ENCODE measurements around the gene KRTAP10-11. TPM values are rescaled to one million over a fixed set of nuclear protein-coding genes. Genes with fewer than 3 reads are reported as not detected.
A peak's percentile ranks its signal among the peaks of the same experiment; 100 is the strongest.
"Not testable (repeated sequence)": the region's sequence is repeated elsewhere in the genome, so short reads cannot be mapped to it uniquely, and the experiment has no call there.

Gene KRTAP10-11
- polyA plus RNA-seq, result not detected

- Mint-ChIP-seq H3K27ac (peak within 1 kb of the TSS in 1 of 6 donors; percentile 49), H3K36me3 (peaks cover 9 to 13% (median 11%) of the 10 kb centered on the region in 3 donors), H3K9me3 (peaks cover 10 to 30% (median 23%) of the 10 kb centered on the region in 6 donors)
- not testable (repeated sequence) for H3K4me1 Mint-ChIP-seq; H3K27me3 Mint-ChIP-seq (ENCODE audit: low read depth in 3 of 3); H3K4me3 Mint-ChIP-seq; DNase-seq
These were observed at the start of gene KRTAP10-11 for GRCh38 chr21:44646366-44647221. KRTAP10-11 (plus strand) TSS chr21:44646414; CDS start chr21:44646459, 45 bp downstream.

GRCh38 chr21:44598061-44598460 is 48.2 kb upstream of the KRTAP10-11 start:
- no peak for DNase-seq
- Mint-ChIP-seq H3K9me3 (peaks cover 0 to 7% (median under 1%) of the 10 kb centered on the region in 6 donors), H3K4me1 (no peaks in the 10 kb centered on the region), H3K27ac (no peak overlapping the region), H3K27me3 (ENCODE audit: low read depth in 3 of 3) (peaks cover 0 to 6% (median 3%) of the 10 kb centered on the region in 3 donors), H3K36me3 (peaks cover 0 to 6% (median 0%) of the 10 kb centered on the region in 3 donors), H3K4me3 (no peak overlapping the region)

GRCh38 chr21:44599264-44600029 is 46.8 kb upstream of the KRTAP10-11 start:
- peaks cover 0 to 7% (median under 1%) of the 10 kb centered on the region in 6 donors for H3K9me3 Mint-ChIP-seq
- H3K4me3 Mint-ChIP-seq, result no peak overlapping the region
- no peak for DNase-seq
- H3K4me1 Mint-ChIP-seq, result no peaks in the 10 kb centered on the region
- H3K36me3 Mint-ChIP-seq, result peaks cover 0 to 6% (median 0%) of the 10 kb centered on the region in 3 donors
- peaks cover 0 to 6% (median 4%) of the 10 kb centered on the region in 3 donors for H3K27me3 Mint-ChIP-seq (ENCODE audit: low read depth in 3 of 3)
- H3K27ac Mint-ChIP-seq, result no peak overlapping the region

DNA sequence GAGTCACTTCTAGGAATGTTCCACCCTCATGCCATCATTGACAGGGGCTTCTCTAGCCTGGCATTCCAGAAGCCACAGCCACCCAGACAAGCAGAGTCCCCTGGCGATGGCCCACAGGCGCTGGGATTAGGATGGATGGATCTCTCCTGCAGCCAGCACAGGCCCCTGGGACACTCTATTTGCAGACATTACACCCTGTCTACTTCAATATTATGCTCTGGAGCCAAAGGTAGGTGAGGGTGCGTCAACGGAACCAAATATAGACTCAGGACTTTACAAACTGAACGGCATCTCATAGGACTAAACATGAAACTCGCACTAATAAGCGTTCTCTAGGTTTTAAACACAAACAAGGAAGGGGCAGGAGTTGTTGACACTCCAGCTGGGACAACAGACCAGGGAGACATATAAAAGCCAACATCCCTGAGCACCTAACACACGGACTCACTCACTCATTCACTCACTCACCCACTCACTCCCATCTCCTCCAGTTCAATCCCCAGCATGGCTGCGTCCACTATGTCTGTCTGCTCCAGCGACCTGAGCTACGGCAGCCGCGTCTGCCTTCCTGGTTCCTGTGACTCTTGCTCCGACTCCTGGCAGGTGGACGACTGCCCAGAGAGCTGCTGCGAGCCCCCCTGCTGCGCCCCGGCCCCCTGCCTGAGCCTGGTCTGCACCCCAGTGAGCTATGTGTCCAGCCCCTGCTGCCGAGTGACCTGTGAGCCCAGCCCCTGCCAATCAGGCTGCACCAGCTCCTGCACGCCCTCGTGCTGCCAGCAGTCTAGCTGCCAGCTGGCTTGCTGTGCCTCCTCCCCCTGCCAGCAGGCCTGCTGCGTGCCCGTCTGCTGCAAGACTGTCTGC is 45.9 kb upstream of the KRTAP10-11 start, which contains the start of gene KRTAP10-7:
KRTAP10-7 (plus strand) TSS at position 480 of the 861 bp plus-strand sequence; CDS start at position 505, 25 bp downstream.
- H3K27ac Mint-ChIP-seq, DNase-seq, H3K4me3 Mint-ChIP-seq, H3K9me3 Mint-ChIP-seq, H3K36me3 Mint-ChIP-seq, H3K4me1 Mint-ChIP-seq: not testable (repeated sequence)
- peaks cover 0 to 14% (median 4%) of the 10 kb centered on the region in 3 donors for H3K27me3 Mint-ChIP-seq (ENCODE audit: low read depth in 3 of 3)

DNA sequence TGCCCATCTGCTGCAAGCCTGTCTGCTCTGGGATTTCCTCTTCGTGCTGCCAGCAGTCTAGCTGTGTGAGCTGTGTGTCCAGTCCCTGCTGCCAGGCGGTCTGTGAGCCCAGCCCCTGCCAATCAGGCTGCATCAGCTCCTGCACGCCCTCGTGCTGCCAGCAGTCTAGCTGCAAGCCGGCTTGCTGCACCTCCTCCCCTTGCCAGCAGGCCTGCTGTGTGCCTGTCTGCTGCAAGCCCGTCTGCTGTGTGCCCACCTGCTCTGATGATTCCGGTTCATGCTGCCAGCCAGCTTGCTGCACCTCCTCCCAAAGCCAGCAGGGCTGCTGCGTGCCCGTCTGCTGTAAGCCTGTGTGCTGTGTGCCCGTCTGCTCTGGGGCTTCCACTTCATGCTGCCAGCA is 45.1 kb upstream of the KRTAP10-11 start:
- not testable (repeated sequence) for H3K36me3 Mint-ChIP-seq, H3K4me3 Mint-ChIP-seq

DNA sequence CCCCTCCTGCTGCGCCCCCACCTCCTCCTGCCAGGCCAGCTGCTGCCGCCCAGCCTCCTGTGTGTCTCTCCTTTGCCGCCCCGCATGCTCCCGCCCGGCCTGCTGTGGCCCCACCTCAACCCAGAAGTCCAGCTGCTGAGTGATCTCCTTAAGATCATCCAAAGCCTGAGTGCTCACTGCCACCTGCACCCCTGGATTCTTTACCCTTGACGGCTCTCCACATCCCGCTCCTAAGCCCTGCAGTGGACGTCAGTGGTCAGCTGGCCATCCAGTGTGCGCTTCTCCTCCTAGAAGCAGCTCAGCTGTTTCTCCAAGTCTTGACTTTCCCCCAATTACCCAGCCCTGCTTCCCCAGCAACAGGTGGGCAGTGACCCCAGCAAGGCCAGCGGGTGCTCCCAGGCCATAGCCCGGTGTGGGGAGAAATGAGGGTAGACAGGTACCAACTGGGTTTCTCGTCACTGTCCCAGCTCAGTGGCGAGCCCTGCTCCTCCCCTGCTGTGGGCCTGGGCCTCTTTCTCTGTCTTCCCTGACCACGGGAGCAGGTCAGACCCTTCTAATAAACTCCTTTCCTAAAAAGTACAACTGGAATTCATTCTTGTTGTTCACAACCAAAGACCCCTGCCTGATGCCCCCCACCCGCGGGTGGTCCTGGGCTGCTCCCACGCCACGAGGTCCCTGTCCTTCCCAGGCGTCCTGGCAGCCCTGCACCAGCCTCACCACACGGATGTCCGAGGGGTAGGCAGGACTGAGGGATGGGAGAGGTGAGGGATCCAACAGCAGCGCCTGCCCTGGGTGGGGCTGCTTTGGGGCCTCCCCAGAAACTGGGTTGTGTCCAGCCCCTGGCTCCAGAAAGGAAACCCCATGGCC is 44.4 kb upstream of the KRTAP10-11 start:
- no peak overlapping the region for H3K27ac Mint-ChIP-seq
- H3K36me3 Mint-ChIP-seq, result peaks cover 0 to 6% (median 0%) of the 10 kb centered on the region in 3 donors
- no peaks in the 10 kb centered on the region for H3K4me1 Mint-ChIP-seq

More for the DNA sequence above, 45.1 kb upstream of the KRTAP10-11 start:
- not testable (repeated sequence) for H3K27ac Mint-ChIP-seq, H3K4me1 Mint-ChIP-seq, DNase-seq, H3K9me3 Mint-ChIP-seq
- H3K27me3 Mint-ChIP-seq (ENCODE audit: low read depth in 3 of 3), result peaks cover 0 to 20% (median 4%) of the 10 kb centered on the region in 3 donors

DNA sequence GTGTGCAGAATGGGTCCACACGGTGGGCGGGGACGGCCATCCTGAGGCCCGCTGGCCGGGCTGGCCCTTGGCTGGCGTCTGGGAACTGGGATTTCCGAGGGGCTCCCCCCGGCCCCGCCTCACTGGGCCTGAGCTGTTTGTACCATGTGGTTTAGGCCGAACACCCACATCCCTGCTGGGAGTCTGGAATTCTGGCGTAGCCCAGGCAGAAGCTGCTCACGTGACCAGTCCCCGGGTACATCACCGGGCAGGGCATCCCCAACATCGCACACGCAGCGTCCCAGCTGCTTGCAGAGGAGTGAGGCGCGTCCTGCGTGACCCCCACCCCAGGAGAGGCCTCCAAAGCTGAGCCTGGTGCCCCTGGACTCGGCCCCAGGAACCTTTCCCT is 43.8 kb upstream of the KRTAP10-11 start:
- no peaks in the 10 kb centered on the region for H3K4me1 Mint-ChIP-seq
- no peak for DNase-seq
- no peak overlapping the region for H3K4me3 Mint-ChIP-seq
- peaks cover 0 to 6% (median 0%) of the 10 kb centered on the region in 3 donors for H3K36me3 Mint-ChIP-seq
- H3K9me3 Mint-ChIP-seq, result peaks cover 0 to 7% (median under 1%) of the 10 kb centered on the region in 6 donors
- no peak overlapping the region for H3K27ac Mint-ChIP-seq
- H3K27me3 Mint-ChIP-seq (ENCODE audit: low read depth in 3 of 3), result peaks cover 0 to 25% (median 5%) of the 10 kb centered on the region in 3 donors

More for the DNA sequence above, 44.4 kb upstream of the KRTAP10-11 start:
- H3K4me3 Mint-ChIP-seq, result no peak overlapping the region
- H3K27me3 Mint-ChIP-seq (ENCODE audit: low read depth in 3 of 3), result peaks cover 0 to 25% (median 4%) of the 10 kb centered on the region in 3 donors
- DNase-seq, result no peak
- H3K9me3 Mint-ChIP-seq, result peaks cover 0 to 7% (median under 1%) of the 10 kb centered on the region in 6 donors

GRCh38 chr21:44603109-44603875 is 42.9 kb upstream of the KRTAP10-11 start:
- H3K36me3 Mint-ChIP-seq, result peaks cover 0 to 6% (median 0%) of the 10 kb centered on the region in 3 donors
- H3K27ac Mint-ChIP-seq, result no peak overlapping the region
- H3K27me3 Mint-ChIP-seq (ENCODE audit: low read depth in 3 of 3), result peaks cover 0 to 25% (median 5%) of the 10 kb centered on the region in 3 donors

GRCh38 chr21:44603911-44604310 is 42.3 kb upstream of the KRTAP10-11 start:
- Mint-ChIP-seq H3K9me3 (peaks cover under 1 to 3% (median 2%) of the 10 kb centered on the region in 6 donors), H3K4me3 (no peak overlapping the region), H3K36me3 (peaks cover 0 to 2% (median 2%) of the 10 kb centered on the region in 3 donors), H3K27ac (no peak overlapping the region), H3K27me3 (ENCODE audit: low read depth in 3 of 3) (peaks cover 0 to 23% (median 3%) of the 10 kb centered on the region in 3 donors), H3K4me1 (no peaks in the 10 kb centered on the region)
- DNase-seq, result no peak

More at GRCh38 chr21:44603109-44603875, 42.9 kb upstream of the KRTAP10-11 start:
- Mint-ChIP-seq H3K4me1 (no peaks in the 10 kb centered on the region), H3K4me3 (no peak overlapping the region), H3K9me3 (peaks cover 0 to 6% (median under 1%) of the 10 kb centered on the region in 6 donors)
- DNase-seq, result no peak

GRCh38 chr21:44606495-44606894 is 39.7 kb upstream of the KRTAP10-11 start:
- Mint-ChIP-seq H3K4me3 (no peak overlapping the region), H3K27me3 (ENCODE audit: low read depth in 3 of 3) (peaks cover 0 to 19% (median 3%) of the 10 kb centered on the region in 3 donors), H3K27ac (no peak overlapping the region), H3K36me3 (peaks cover 12 to 20% (median 17%) of the 10 kb centered on the region in 3 donors), H3K9me3 (peaks cover 1 to 28% (median 21%) of the 10 kb centered on the region in 6 donors), H3K4me1 (no peaks in the 10 kb centered on the region)
- no peak for DNase-seq

DNA sequence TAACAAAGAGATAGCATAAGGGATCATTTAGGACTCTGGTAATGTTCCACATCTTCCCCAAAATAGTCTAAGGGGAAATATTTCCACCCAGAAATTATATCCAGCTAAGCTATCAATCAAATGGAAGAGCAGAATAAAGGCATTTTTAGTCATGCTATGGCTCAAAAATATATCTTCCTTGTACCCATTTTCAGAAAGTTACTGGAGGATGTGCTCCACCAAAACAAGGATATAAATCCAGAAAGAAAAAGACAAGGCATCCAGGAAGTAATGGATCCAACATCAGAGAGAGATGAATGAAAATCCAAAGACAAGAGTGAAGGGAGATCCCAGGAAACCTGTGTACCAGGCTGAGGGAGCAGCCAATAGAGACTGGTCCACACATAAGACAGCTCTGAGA is 37.0 kb upstream of the KRTAP10-11 start:
- Mint-ChIP-seq H3K36me3 (peaks cover 15 to 21% (median 18%) of the 10 kb centered on the region in 3 donors), H3K27ac (peak overlapping the region in 1 of 6 donors; percentile 28), H3K9me3 (peaks cover 6 to 28% (median 24%) of the 10 kb centered on the region in 6 donors), H3K4me1 (peaks cover 0 to 5% of the 10 kb centered on the region in 2 donors), H3K27me3 (ENCODE audit: low read depth in 3 of 3) (peaks cover 2 to 19% (median 3%) of the 10 kb centered on the region in 3 donors), H3K4me3 (no peak overlapping the region)
- DNase-seq, result no peak
